Measurements from ENCODE around the gene TBX10. TPM values are rescaled to one million over a fixed set of nuclear protein-coding genes. Genes with fewer than 3 reads are reported as not detected.
"Not testable (repeated sequence)": the region's sequence is repeated elsewhere in the genome, so short reads cannot be mapped to it uniquely, and the experiment has no call there.

The TBX10 gene
- not detected for total RNA-seq

- in situ Hi-C loops (cut with MboI; ENCODE audit: low sequenced_read_pairs in 4 of 4) = no loop called here
- TF ChIP-seq POLR2A (IDR thresholded peaks at IDR 0.05) = no peak
- TF ChIP-seq CTCF (IDR thresholded peaks at IDR 0.05 in 4 of 5, conservative IDR thresholded peaks at IDR 0.05 in 1 of 5) = no peak
- Histone ChIP-seq H3K4me3 (no peak within 1 kb of the TSS), H3K9me3 (no peaks in the 10 kb centered on the region), H3K4me1 (no peaks in the 10 kb centered on the region), H3K27me3 (peaks cover 6 to 15% (median 9%) of the 10 kb centered on the region in 3 donors), H3K36me3 (no peaks in the 10 kb centered on the region), H3K27ac (no peak within 1 kb of the TSS)
- intact Hi-C loops (cut with DNase I; ENCODE audit: low total_unique reads) = no loop called here
- DNase-seq = no peak
- ATAC-seq = no peak
These were observed at the start of gene TBX10 for GRCh38 chr11:67639438-67639859. TSS of gene TBX10 (minus strand) at chr11:67639763. CDS start at chr11:67639472, 291 bp downstream.

DNA sequence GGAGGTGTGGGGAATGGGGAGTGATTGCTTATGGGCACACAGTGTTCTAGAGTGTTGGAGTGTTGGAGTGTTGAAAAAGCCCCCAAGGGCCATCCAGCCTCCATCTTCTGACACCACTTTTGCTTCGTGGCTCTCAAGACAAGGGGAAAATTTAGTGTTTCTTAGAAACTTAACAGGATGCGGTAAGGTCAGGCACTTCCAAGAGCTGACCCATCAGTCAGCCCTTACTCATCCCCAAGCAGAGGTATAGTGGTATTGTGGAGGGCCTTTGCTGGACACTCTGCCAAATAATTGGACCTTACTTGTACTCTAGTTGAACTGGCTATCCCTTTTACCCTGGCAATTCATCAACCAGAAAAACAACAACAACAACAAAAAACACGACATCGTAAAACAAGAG lies 49.6 kb upstream of the TBX10 start:
- ATAC-seq (no peak), DNase-seq (no peak)
- Histone ChIP-seq H3K4me3 (no peak overlapping the region), H3K27ac (no peak overlapping the region), H3K9me3 (no peaks in the 10 kb centered on the region), H3K36me3 (no peaks in the 10 kb centered on the region), H3K27me3 (peaks cover 2 to 4% (median 2%) of the 10 kb centered on the region in 3 donors), H3K4me1 (no peaks in the 10 kb centered on the region)
- TF ChIP-seq CTCF (IDR thresholded peaks at IDR 0.05 in 4 of 5, conservative IDR thresholded peaks at IDR 0.05 in 1 of 5) (no peak), POLR2A (IDR thresholded peaks at IDR 0.05) (no peak)
- intact Hi-C loops (cut with DNase I; ENCODE audit: low total_unique reads) (no loop called here), in situ Hi-C loops (cut with MboI; ENCODE audit: low sequenced_read_pairs in 4 of 4) (no loop called here)

- Histone ChIP-seq H3K27ac (no peak overlapping the region), H3K4me3 (no peak overlapping the region), H3K36me3 (no peaks in the 10 kb centered on the region), H3K9me3 (no peaks in the 10 kb centered on the region), H3K27me3 (peaks cover 2 to 4% (median 2%) of the 10 kb centered on the region in 3 donors), H3K4me1 (no peaks in the 10 kb centered on the region)
- intact Hi-C loops (cut with DNase I; ENCODE audit: low total_unique reads) = no loop called here
- TF ChIP-seq POLR2A (IDR thresholded peaks at IDR 0.05) (no peak), CTCF (IDR thresholded peaks at IDR 0.05 in 4 of 5, conservative IDR thresholded peaks at IDR 0.05 in 1 of 5) (no peak)
- ATAC-seq = no peak
- no peak for DNase-seq
- in situ Hi-C loops (cut with MboI; ENCODE audit: low sequenced_read_pairs in 4 of 4) = no loop called here
These were observed 48.4 kb upstream of the TBX10 start for GRCh38 chr11:67687986-67688385.

- H3K4me3 ChIP-seq; H3K27ac ChIP-seq; H3K27me3 ChIP-seq; ATAC-seq; DNase-seq; H3K4me1 ChIP-seq; H3K9me3 ChIP-seq; H3K36me3 ChIP-seq; intact Hi-C loops (cut with DNase I; ENCODE audit: low total_unique reads); in situ Hi-C loops (cut with MboI; ENCODE audit: low sequenced_read_pairs in 4 of 4): not testable (repeated sequence)
These were observed 46.2 kb upstream of the TBX10 start for GRCh38 chr11:67685641-67686332.

DNA sequence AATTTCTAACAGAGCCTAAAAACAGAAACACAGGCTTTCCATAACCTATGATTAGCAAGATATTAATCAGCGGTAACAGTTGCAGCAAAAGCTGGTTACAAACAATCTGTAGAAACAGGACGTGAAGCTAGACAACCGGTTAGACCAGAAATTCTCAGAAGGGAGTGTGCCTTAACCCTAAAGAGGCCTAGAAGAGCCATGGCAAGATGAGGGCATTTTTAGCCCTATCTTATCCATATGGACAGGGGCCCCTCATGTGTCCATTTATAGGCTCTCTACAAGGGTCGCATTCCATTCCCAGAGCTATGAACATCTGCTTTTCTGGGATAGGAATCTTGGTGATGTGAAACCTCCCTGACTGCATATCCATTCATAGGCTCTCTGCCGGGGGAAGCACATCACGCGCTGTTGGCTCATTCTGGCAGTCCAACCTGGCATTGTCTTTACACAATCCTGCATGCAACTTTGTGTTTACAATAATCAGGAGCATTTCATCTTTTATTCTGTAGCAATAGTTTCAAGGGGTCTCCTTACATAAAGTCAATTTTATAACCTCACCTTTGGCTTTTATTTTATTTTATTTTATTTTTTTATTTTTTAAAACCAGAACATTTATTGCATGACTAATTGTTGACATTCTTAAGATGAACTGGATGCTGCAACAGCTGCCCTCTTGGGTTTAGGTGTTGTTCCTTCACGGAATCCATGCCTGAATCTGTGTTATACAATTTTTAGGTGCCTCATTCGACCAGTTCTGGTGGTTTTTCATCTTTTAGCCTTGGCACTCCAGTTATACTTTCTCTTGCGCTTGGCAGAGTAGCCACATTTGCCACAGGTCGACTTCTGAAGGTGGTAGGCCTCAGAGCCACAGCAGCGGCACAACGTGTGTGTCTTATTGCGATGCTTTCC lies 42.8 kb upstream of the TBX10 start:
- H3K27ac ChIP-seq; H3K27me3 ChIP-seq; H3K4me1 ChIP-seq; H3K36me3 ChIP-seq; H3K4me3 ChIP-seq; intact Hi-C loops (cut with DNase I; ENCODE audit: low total_unique reads); in situ Hi-C loops (cut with MboI; ENCODE audit: low sequenced_read_pairs in 4 of 4); DNase-seq; H3K9me3 ChIP-seq; ATAC-seq: not testable (repeated sequence)

Measured in gastrocnemius medialis (tissue), 4 donors.